HAP-1 (cell line): Measurements from ENCODE around the gene SYT10.
"Not testable (repeated sequence)": the region's sequence is repeated elsewhere in the genome, so short reads cannot be mapped to it uniquely, and the experiment has no call there.

Experiments used
- DNase-seq, 2 experiments: peaks; one replicate each; pipeline ENCODE4 v3.0.0-alpha.2; 2016 to 2020; ENCODE audit warnings: low spot score in 2 of 2
- H3K27me3 ChIP-seq: fragments of 250-450 bp; sonication (Bioruptor Pico); 2 replicates; pipeline ENCODE4 v1.5.1; 2020; ENCODE audit warnings: low read depth, mild to moderate bottlenecking, moderate library complexity
- H3K36me3 ChIP-seq: fragments of 250-450 bp; sonication (Bioruptor Pico); replicated peaks from 2 replicates; pipeline ENCODE4 v1.5.1; 2020; ENCODE audit warnings: mild to moderate bottlenecking
- H3K4me1 ChIP-seq: fragments of 250-450 bp; sonication (Bioruptor Pico); 2 replicates; pipeline ENCODE4 v1.5.1; 2020; ENCODE audit warnings: mild to moderate bottlenecking
- H3K4me3 ChIP-seq: fragments of 250-450 bp; sonication (Bioruptor Pico); 2 replicates; pipeline ENCODE4 v1.5.1; 2020; ENCODE audit warnings: mild to moderate bottlenecking, moderate library complexity
- H3K9me3 ChIP-seq: fragments of 250-450 bp; sonication (Bioruptor Pico); 2 replicates; pipeline ENCODE4 v1.5.1; 2020; ENCODE audit warnings: mild to moderate bottlenecking, moderate library complexity
- in situ Hi-C: fragments of 300-500 bp; cut with MboI; formaldehyde crosslinking; loops from 3 replicates; pipeline ENCODE4 v1.14.3; 2020; ENCODE audit warnings: low sequenced_read_pairs, inconsistent platforms, mixed read lengths

SYT10 gene

DNA sequence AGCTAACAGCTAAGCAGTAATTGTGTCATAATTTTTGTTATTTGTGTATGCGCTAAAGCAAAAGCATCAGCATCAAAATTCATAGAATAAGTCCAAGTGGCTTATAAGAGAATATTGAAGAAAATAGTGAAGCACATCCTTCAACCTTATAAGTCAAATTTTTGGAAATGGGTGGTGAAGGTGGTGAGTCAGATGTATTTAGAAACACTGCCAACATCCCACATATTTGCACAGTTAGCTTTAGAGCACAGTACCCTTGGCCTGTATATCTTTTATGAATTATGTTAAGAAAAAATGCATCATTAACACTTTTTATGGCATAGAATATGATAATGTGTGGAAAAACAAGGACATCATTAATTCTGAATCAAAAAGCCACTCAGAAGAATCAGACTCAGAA is 8.0 kb downstream of the SYT10 start:
- no peak for DNase-seq
- Histone ChIP-seq H3K36me3 (no peaks in the 10 kb centered on the region), H3K27me3 (no peaks in the 10 kb centered on the region), H3K4me1 (no peaks in the 10 kb centered on the region), H3K9me3 (no peaks in the 10 kb centered on the region), H3K4me3 (no peak overlapping the region)
- in situ Hi-C loops: no loop called here

GRCh38 chr12:33429468-33429867 is 10.2 kb downstream of the SYT10 start:
- Histone ChIP-seq H3K27me3 (no peaks in the 10 kb centered on the region), H3K9me3 (no peaks in the 10 kb centered on the region), H3K36me3 (no peaks in the 10 kb centered on the region), H3K4me3 (no peak overlapping the region), H3K4me1 (no peaks in the 10 kb centered on the region)
- in situ Hi-C loops: no loop called here
- DNase-seq: no peak

DNA sequence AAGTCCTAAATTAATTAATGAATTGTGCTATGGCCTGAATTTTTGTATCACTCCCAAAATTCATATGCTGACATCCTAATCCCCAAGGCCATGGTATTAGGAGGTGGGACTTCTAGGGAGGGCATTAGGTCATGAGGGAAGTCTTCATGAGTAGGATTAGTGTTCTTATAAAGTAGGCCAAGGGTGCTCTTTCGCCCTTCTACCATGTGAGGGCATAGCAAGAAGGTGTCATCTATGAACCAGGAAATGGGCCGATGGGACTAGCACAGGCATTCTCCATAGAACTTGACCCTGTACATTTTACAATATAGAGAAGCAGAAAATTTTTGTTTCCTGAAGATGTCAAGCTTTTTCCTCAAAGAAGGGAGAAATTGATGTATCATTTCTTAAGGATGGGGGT is 12.5 kb downstream of the SYT10 start:
- no peak overlapping the region for H3K4me3 ChIP-seq
- H3K9me3 ChIP-seq: no peaks in the 10 kb centered on the region
- H3K4me1 ChIP-seq: no peaks in the 10 kb centered on the region
- H3K27me3 ChIP-seq: no peaks in the 10 kb centered on the region
- peak; percentile 8 to 15 for DNase-seq
- in situ Hi-C loops: no loop called here
- H3K36me3 ChIP-seq: no peaks in the 10 kb centered on the region

DNA sequence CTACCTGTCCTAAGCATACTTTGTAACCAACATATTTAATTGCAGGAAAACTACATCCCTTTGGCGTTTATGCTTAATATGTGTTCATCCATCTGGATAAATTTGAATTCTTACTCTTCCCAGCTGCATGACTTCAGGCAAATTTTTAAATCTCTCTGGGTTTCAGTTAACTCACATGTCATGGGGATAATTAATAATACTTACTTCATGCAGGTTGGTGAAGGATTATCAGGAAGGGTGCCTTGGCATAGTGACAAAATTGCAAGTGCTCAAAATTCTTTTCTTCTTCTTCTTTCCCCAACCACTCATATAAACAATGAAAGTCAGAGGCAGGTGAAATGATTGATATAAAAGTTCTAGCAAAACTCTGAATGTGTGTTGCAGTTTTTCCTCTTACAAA is 15.9 kb downstream of the SYT10 start:
- no peak for DNase-seq
- in situ Hi-C loops: no loop called here
- Histone ChIP-seq H3K27me3 (peaks cover 3% of the 10 kb centered on the region; the same call in 1 of the 2 replicates), H3K36me3 (no peaks in the 10 kb centered on the region), H3K4me3 (no peak overlapping the region), H3K4me1 (no peaks in the 10 kb centered on the region), H3K9me3 (no peaks in the 10 kb centered on the region)

- H3K9me3 ChIP-seq, DNase-seq, H3K27me3 ChIP-seq, H3K36me3 ChIP-seq, H3K4me1 ChIP-seq, H3K4me3 ChIP-seq, in situ Hi-C loops: not testable (repeated sequence)
Measured at GRCh38 chr12:33412410-33412809, 27.2 kb downstream of the SYT10 start.

DNA sequence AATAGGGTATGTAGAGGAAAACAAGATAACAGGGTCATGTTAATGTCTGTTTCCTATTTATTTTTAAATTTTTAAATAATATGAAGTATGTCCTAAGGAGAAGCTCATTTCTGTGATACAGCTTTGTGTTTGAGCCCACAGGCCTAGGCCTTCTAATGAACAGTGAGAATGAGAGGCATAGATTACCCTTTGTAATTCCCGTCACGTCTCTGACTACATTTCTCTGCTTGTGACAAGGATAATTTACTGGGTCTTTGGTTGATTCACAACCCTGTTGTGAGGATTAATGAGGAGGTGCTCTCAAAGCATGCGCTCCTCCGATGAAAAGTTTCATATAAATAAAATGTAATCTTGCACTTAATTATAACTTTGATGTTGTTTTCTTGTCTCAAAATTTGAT is 56.1 kb downstream of the SYT10 start:
- no peak for DNase-seq
- no peaks in the 10 kb centered on the region for H3K9me3 ChIP-seq
- in situ Hi-C loops: no loop called here
- H3K36me3 ChIP-seq: no peaks in the 10 kb centered on the region
- H3K4me1 ChIP-seq: no peaks in the 10 kb centered on the region
- no peaks in the 10 kb centered on the region for H3K27me3 ChIP-seq
- H3K4me3 ChIP-seq: no peak overlapping the region

DNA sequence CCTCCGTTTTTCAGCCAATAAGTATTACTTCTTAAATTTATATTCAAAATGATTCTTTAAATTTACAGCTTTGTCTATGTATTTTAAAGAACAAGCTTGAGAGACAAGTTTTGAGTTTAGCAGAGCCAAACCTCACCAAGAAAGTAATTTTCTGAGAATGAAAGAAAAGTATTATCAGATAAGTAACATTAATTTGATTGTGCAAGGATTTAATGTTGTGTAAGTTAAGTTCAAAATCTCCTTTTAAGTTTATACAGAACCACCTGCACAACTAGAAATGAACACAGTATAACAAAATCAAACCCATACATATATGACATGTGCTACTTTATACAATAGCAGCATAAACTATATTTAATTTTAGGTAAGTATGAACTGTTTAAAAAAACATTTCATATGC is 63.5 kb downstream of the SYT10 start:
- 0 out of 2 replicates have a peak, but pooled peaks cover 2% of the 10 kb centered on the region for H3K27me3 ChIP-seq
- H3K36me3 ChIP-seq: no peaks in the 10 kb centered on the region
- DNase-seq: no peak
- no peak overlapping the region for H3K4me3 ChIP-seq
- no peaks in the 10 kb centered on the region for H3K9me3 ChIP-seq
- H3K4me1 ChIP-seq: no peaks in the 10 kb centered on the region
- in situ Hi-C loops: no loop called here

GRCh38 chr12:33370318-33370717 is 69.3 kb downstream of the SYT10 start:
- Histone ChIP-seq H3K36me3 (no peaks in the 10 kb centered on the region), H3K4me1 (no peaks in the 10 kb centered on the region), H3K27me3 (0 out of 2 replicates have a peak, but pooled peaks cover 2% of the 10 kb centered on the region), H3K9me3 (no peaks in the 10 kb centered on the region), H3K4me3 (no peak overlapping the region)
- in situ Hi-C loops: no loop called here
- no peak for DNase-seq

GRCh38 chr12:33357181-33357580 is 82.4 kb downstream of the SYT10 start:
- Histone ChIP-seq H3K27me3 (no peaks in the 10 kb centered on the region), H3K9me3 (no peaks in the 10 kb centered on the region), H3K4me1 (no peaks in the 10 kb centered on the region), H3K4me3 (no peak overlapping the region), H3K36me3 (no peaks in the 10 kb centered on the region)
- in situ Hi-C loops: no loop called here
- no peak for DNase-seq

DNA sequence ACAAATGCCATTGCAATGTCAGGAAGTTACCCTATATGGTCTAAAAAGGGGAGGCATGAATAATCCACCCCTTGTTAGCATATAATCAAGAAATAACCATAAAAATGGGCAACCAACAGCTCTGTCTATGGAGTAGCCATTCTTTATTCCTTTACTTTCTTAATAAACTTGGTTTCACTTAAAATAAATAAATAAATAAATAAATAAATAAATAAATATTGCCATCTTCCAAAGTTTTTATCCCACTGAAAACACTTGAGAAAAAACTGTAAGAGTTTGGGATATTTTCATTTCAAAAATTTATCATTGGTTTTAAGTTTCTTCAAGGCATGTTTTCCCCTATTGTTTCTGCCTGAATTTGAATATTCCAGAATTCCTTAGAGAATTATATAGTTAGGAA is 89.8 kb downstream of the SYT10 start:
- no peaks in the 10 kb centered on the region for H3K36me3 ChIP-seq
- H3K4me3 ChIP-seq: no peak overlapping the region
- H3K27me3 ChIP-seq: no peaks in the 10 kb centered on the region
- no peaks in the 10 kb centered on the region for H3K9me3 ChIP-seq
- in situ Hi-C loops: no loop called here
- DNase-seq: no peak
- no peaks in the 10 kb centered on the region for H3K4me1 ChIP-seq

- H3K4me1 ChIP-seq, H3K9me3 ChIP-seq, in situ Hi-C loops, H3K4me3 ChIP-seq, H3K36me3 ChIP-seq, DNase-seq, H3K27me3 ChIP-seq: not testable (repeated sequence)
Measured at GRCh38 chr12:33331961-33332398, 107.6 kb downstream of the SYT10 start.

DNA sequence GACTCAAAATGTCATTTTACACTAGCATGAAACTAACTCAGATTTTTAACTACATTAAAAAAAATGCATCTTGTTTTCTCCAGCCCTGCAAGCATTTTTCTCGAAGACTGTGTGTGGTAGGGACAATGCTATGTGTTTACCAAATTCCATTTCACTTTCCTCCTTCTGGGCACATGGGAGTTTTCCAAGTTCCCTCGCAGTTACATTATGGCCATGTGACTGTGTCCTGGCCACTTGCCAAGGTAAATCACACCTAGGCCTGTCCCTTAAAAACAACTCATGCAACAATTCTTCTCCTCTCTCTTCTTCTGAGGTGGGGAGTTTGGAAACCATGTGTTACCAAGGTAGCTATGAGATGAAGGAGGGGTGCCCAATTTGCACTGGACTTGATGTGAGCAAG is 108.7 kb downstream of the SYT10 start:
- Histone ChIP-seq H3K4me1 (no peaks in the 10 kb centered on the region), H3K4me3 (no peak overlapping the region), H3K36me3 (no peaks in the 10 kb centered on the region), H3K27me3 (peaks cover 2% of the 10 kb centered on the region; the same call in 1 of the 2 replicates), H3K9me3 (no peaks in the 10 kb centered on the region)
- DNase-seq: no peak
- in situ Hi-C loops: no loop called here
